ENCODE results near the gene OR9Q1.

Gene OR9Q1

DNA sequence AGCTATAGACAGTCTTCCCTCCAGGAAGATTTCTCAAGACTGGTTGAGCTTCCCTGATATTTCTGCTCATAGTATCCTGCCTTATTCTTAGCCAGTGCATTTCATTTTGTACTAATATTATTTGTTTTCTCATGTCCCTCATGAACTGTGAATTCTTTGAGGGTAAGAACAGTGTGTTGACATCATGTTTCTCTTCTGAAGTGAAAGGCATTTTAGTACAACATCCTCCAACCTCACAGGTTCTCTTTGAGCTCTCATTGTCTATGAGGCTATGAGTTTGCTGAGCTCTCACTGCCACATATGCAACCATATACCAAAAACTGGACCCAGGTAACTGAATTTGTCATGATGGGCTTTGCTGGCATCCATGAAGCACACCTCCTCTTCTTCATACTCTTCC, 7.0 kb downstream of the OR9Q1 start, which contains the start of gene OR6Q1:
Gene OR6Q1, plus strand, starts transcription at position 301 of the 400 bp plus-strand sequence. Its CDS starts 0 bp downstream, at position 301.
- Histone ChIP-seq H3K27me3 (ENCODE audit: control insufficient read depth in 1 of 2, insufficient read depth in 2 of 2, low read length in 2 of 2) (no peaks in the 10 kb centered on the region), H3K9ac (ENCODE audit: low read length in 2 of 2) (no peak within 1 kb of the TSS), H3K27ac (ENCODE audit: low read length) (no peak within 1 kb of the TSS), H3K9me3 (ENCODE audit: control insufficient read depth in 2 of 2, low read length in 2 of 2) (no peaks in the 10 kb centered on the region), H3K4me3 (ENCODE audit: low read length in 2 of 2) (no peak within 1 kb of the TSS), H3K36me3 (ENCODE audit: control insufficient read depth in 2 of 2, insufficient read depth in 2 of 2, low read length in 2 of 2) (no peaks in the 10 kb centered on the region), H3K4me1 (ENCODE audit: control insufficient read depth, insufficient read depth, low read length) (no peaks in the 10 kb centered on the region)

GRCh38 chr11:58034471-58034870, 10.8 kb downstream of the OR9Q1 start:
- Histone ChIP-seq H3K27me3 (ENCODE audit: control insufficient read depth in 1 of 2, insufficient read depth in 2 of 2, low read length in 2 of 2) (no peaks in the 10 kb centered on the region), H3K36me3 (ENCODE audit: control insufficient read depth in 2 of 2, insufficient read depth in 2 of 2, low read length in 2 of 2) (no peaks in the 10 kb centered on the region), H3K9me3 (ENCODE audit: control insufficient read depth in 2 of 2, low read length in 2 of 2) (no peaks in the 10 kb centered on the region), H3K4me1 (ENCODE audit: control insufficient read depth, insufficient read depth, low read length) (no peaks in the 10 kb centered on the region), H3K4me3 (ENCODE audit: low read length in 2 of 2) (no peak overlapping the region), H3K27ac (ENCODE audit: low read length) (no peak overlapping the region), H3K9ac (ENCODE audit: low read length in 2 of 2) (no peak overlapping the region)

- no peaks in the 10 kb centered on the region for H3K27me3 ChIP-seq (ENCODE audit: control insufficient read depth in 1 of 2, insufficient read depth in 2 of 2, low read length in 2 of 2)
- H3K4me3 ChIP-seq (ENCODE audit: low read length in 2 of 2): no peak overlapping the region
- no peaks in the 10 kb centered on the region for H3K36me3 ChIP-seq (ENCODE audit: control insufficient read depth in 2 of 2, insufficient read depth in 2 of 2, low read length in 2 of 2)
- no peak overlapping the region for H3K9ac ChIP-seq (ENCODE audit: low read length in 2 of 2)
- H3K9me3 ChIP-seq (ENCODE audit: control insufficient read depth in 2 of 2, low read length in 2 of 2): peaks cover 0 to 7% of the 10 kb centered on the region in 2 donors
- no peak overlapping the region for H3K27ac ChIP-seq (ENCODE audit: low read length)
- no peaks in the 10 kb centered on the region for H3K4me1 ChIP-seq (ENCODE audit: control insufficient read depth, insufficient read depth, low read length)
Observed at GRCh38 chr11:58039589-58039988, 15.9 kb downstream of the OR9Q1 start.

DNA sequence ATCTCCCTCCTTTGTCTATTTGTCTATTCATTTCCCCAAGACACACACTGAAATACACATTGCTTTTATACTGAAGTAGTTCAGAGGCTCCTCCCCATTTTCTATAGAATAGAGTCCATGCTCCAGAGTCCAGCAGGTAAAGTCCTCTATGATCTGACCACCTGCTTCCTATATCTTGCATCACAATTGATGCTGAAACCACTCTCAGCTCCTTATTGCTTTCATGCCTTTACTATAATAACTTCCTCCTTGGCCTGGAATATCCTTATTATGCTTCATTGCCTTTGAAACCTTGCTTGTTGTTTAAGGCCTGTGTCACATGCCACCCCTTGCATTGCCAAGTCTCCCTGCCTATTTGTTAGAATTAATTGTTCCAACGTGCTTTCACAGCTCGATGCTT, 19.7 kb downstream of the OR9Q1 start:
- no peaks in the 10 kb centered on the region for H3K36me3 ChIP-seq (ENCODE audit: control insufficient read depth in 2 of 2, insufficient read depth in 2 of 2, low read length in 2 of 2)
- H3K9me3 ChIP-seq (ENCODE audit: control insufficient read depth in 2 of 2, low read length in 2 of 2): peaks cover 0 to 7% of the 10 kb centered on the region in 2 donors
- H3K9ac ChIP-seq (ENCODE audit: low read length in 2 of 2): no peak overlapping the region
- H3K4me1 ChIP-seq (ENCODE audit: control insufficient read depth, insufficient read depth, low read length): no peaks in the 10 kb centered on the region
- H3K27ac ChIP-seq (ENCODE audit: low read length): no peak overlapping the region
- H3K4me3 ChIP-seq (ENCODE audit: low read length in 2 of 2): no peak overlapping the region
- no peaks in the 10 kb centered on the region for H3K27me3 ChIP-seq (ENCODE audit: control insufficient read depth in 1 of 2, insufficient read depth in 2 of 2, low read length in 2 of 2)

DNA sequence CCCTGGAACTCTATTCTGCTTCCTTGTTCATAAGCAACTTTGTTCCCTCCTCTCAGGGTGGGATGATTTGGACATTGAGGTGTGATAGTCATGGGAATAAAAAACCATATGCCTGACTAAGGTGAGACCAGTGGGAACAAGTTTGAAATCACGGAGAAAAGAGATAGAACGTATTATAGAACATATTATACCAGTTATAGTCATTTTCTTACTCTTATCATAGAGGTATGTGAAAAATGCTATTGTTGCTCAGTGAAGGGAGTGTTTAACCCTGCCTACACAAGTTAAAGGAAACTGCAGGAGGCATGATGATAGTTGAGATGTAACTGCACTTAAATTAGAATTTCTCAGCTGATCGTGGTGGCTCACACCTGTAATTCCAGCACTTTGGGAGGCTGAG, 22.6 kb downstream of the OR9Q1 start:
- Histone ChIP-seq H3K36me3 (ENCODE audit: control insufficient read depth in 2 of 2, insufficient read depth in 2 of 2, low read length in 2 of 2) (no peaks in the 10 kb centered on the region), H3K4me1 (ENCODE audit: control insufficient read depth, insufficient read depth, low read length) (no peaks in the 10 kb centered on the region), H3K4me3 (ENCODE audit: low read length in 2 of 2) (no peak overlapping the region), H3K9me3 (ENCODE audit: control insufficient read depth in 2 of 2, low read length in 2 of 2) (peaks cover 0 to 1% of the 10 kb centered on the region in 2 donors), H3K9ac (ENCODE audit: low read length in 2 of 2) (no peak overlapping the region), H3K27ac (ENCODE audit: low read length) (no peak overlapping the region), H3K27me3 (ENCODE audit: control insufficient read depth in 1 of 2, insufficient read depth in 2 of 2, low read length in 2 of 2) (no peaks in the 10 kb centered on the region)

GRCh38 chr11:58047818-58048217, 24.1 kb downstream of the OR9Q1 start:
- no peaks in the 10 kb centered on the region for H3K27me3 ChIP-seq (ENCODE audit: control insufficient read depth in 1 of 2, insufficient read depth in 2 of 2, low read length in 2 of 2)
- no peak overlapping the region for H3K27ac ChIP-seq (ENCODE audit: low read length)
- no peak overlapping the region for H3K9ac ChIP-seq (ENCODE audit: low read length in 2 of 2)
- no peaks in the 10 kb centered on the region for H3K9me3 ChIP-seq (ENCODE audit: control insufficient read depth in 2 of 2, low read length in 2 of 2)
- H3K4me3 ChIP-seq (ENCODE audit: low read length in 2 of 2): no peak overlapping the region
- H3K4me1 ChIP-seq (ENCODE audit: control insufficient read depth, insufficient read depth, low read length): no peaks in the 10 kb centered on the region
- no peaks in the 10 kb centered on the region for H3K36me3 ChIP-seq (ENCODE audit: control insufficient read depth in 2 of 2, insufficient read depth in 2 of 2, low read length in 2 of 2)

DNA sequence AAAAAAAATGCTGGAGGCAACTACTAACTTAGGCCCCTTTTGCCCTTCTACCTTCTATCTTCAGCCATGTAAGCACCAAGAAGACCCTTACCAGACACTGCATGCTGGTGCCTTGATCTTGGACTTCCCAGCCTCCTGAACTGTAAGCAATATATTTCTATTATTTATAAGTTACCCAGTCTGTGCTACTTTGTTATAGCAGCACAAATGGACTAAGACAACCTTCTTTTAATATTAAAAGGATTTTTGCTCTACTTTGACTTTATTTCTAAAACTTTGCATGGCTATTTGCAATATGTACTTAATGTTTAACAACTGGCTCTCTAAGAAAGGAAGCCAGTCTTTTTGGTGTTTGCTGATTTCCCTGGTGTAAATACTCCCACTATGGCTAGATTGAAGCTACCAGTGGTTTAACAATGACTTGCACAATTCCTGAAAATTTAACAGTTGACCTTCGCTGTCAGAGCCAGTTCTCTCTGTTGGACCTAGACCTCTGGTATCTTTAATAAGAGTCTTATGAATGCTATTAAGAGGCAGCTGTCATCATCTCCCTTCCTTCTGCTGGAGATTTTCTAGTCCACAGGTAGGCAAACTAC, 32.2 kb downstream of the OR9Q1 start:
- Histone ChIP-seq H3K27me3 (ENCODE audit: control insufficient read depth in 1 of 2, insufficient read depth in 2 of 2, low read length in 2 of 2) (no peaks in the 10 kb centered on the region), H3K4me1 (ENCODE audit: control insufficient read depth, insufficient read depth, low read length) (peaks cover 12% of the 10 kb centered on the region), H3K36me3 (ENCODE audit: control insufficient read depth in 2 of 2, insufficient read depth in 2 of 2, low read length in 2 of 2) (no peaks in the 10 kb centered on the region), H3K4me3 (ENCODE audit: low read length in 2 of 2) (no peak overlapping the region), H3K9me3 (ENCODE audit: control insufficient read depth in 2 of 2, low read length in 2 of 2) (no peaks in the 10 kb centered on the region), H3K9ac (ENCODE audit: low read length in 2 of 2) (no peak overlapping the region), H3K27ac (ENCODE audit: low read length) (no peak overlapping the region)

- Histone ChIP-seq H3K4me1 (ENCODE audit: control insufficient read depth, insufficient read depth, low read length) (peaks cover 12% of the 10 kb centered on the region), H3K4me3 (ENCODE audit: low read length in 2 of 2) (no peak overlapping the region), H3K9me3 (ENCODE audit: control insufficient read depth in 2 of 2, low read length in 2 of 2) (no peaks in the 10 kb centered on the region), H3K27ac (ENCODE audit: low read length) (no peak overlapping the region), H3K9ac (ENCODE audit: low read length in 2 of 2) (no peak overlapping the region), H3K36me3 (ENCODE audit: control insufficient read depth in 2 of 2, insufficient read depth in 2 of 2, low read length in 2 of 2) (no peaks in the 10 kb centered on the region), H3K27me3 (ENCODE audit: control insufficient read depth in 1 of 2, insufficient read depth in 2 of 2, low read length in 2 of 2) (no peaks in the 10 kb centered on the region)
Observed at GRCh38 chr11:58057481-58057880, 33.8 kb downstream of the OR9Q1 start.

DNA sequence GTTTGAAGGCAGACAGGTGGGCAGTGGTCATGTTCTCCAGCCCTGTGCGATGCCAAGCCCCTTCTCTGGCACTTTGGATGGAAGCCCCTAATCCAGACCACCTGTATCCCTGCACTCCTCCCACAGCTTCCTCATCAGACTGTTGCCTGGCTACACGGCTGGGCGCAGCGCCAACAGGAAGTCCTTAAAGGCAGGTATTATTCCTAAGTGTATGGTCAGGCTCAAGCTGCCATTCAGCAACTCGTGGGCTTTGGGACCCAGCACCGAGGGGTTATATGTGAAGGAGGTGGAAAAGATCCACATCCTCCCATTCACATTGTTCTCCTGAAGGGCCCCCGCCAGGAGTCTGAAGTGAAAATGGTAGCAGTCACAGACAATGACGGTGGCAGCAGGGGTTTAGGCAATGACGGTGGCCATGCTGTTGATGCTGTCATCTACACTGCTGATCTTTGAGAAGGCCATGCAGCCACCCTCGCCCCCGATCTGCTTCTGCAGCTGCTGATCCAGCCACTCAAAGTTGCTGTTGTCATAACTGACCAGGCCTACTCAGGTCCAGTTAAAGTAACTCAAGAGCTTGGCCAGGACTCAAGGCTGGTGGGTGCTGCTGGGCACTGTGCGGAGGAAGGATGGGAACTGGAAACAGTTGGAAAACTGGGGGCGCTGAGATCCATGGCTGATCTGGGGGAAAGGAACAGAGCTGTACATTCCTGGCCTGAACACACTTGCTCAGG, 34.8 kb downstream of the OR9Q1 start:
- H3K27me3 ChIP-seq (ENCODE audit: control insufficient read depth in 1 of 2, insufficient read depth in 2 of 2, low read length in 2 of 2): no peaks in the 10 kb centered on the region
- H3K4me1 ChIP-seq (ENCODE audit: control insufficient read depth, insufficient read depth, low read length): peaks cover 12% of the 10 kb centered on the region
- H3K36me3 ChIP-seq (ENCODE audit: control insufficient read depth in 2 of 2, insufficient read depth in 2 of 2, low read length in 2 of 2): no peaks in the 10 kb centered on the region
- no peak overlapping the region for H3K4me3 ChIP-seq (ENCODE audit: low read length in 2 of 2)
- H3K9ac ChIP-seq (ENCODE audit: low read length in 2 of 2): no peak overlapping the region
- H3K27ac ChIP-seq (ENCODE audit: low read length): no peak overlapping the region
- H3K9me3 ChIP-seq (ENCODE audit: control insufficient read depth in 2 of 2, low read length in 2 of 2): no peaks in the 10 kb centered on the region

DNA sequence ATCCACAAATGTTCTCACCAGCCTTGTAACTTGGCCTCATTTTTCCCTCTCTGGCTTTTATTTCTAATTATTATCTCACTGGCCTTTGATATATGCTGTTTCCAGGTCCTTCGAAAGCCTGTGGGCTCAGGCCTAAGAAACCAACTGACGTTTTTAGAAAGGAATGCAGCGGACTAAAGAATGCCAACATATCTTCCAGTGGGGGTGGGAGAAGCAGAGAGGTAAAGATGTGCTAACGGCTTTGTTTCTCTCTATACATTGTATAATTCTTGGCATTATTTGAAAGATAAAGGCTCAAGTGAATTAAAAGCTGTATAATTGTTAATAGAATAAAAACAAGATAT, 35.3 kb downstream of the OR9Q1 start:
- no peak overlapping the region for H3K4me3 ChIP-seq (ENCODE audit: low read length in 2 of 2)
- H3K9ac ChIP-seq (ENCODE audit: low read length in 2 of 2): no peak overlapping the region
- H3K27me3 ChIP-seq (ENCODE audit: control insufficient read depth in 1 of 2, insufficient read depth in 2 of 2, low read length in 2 of 2): no peaks in the 10 kb centered on the region
- H3K9me3 ChIP-seq (ENCODE audit: control insufficient read depth in 2 of 2, low read length in 2 of 2): no peaks in the 10 kb centered on the region
- no peaks in the 10 kb centered on the region for H3K36me3 ChIP-seq (ENCODE audit: control insufficient read depth in 2 of 2, insufficient read depth in 2 of 2, low read length in 2 of 2)
- H3K4me1 ChIP-seq (ENCODE audit: control insufficient read depth, insufficient read depth, low read length): peaks cover 12% of the 10 kb centered on the region
- H3K27ac ChIP-seq (ENCODE audit: low read length): no peak overlapping the region

DNA sequence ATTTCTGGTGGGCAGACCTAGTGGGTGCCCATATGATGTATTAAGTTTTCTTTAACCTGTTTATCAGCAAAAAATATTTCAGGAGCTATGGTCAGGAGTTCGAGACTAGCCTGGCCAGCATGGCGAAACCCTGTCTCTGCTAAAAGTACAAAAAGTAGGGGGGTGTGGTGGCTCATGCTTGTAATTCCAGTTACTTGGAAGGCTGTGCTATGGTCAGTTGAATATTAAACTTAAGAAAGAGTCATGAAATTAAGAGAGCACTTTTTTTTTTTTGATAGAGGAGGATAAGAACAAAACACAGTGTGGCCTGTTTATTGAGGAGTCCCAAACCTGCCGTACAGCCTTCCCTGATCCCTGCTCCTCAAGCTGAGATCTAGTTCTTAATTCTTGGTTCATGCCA, 36.9 kb downstream of the OR9Q1 start:
- H3K4me1 ChIP-seq (ENCODE audit: control insufficient read depth, insufficient read depth, low read length): peaks cover 12% of the 10 kb centered on the region
- no peak overlapping the region for H3K4me3 ChIP-seq (ENCODE audit: low read length in 2 of 2)
- H3K27me3 ChIP-seq (ENCODE audit: control insufficient read depth in 1 of 2, insufficient read depth in 2 of 2, low read length in 2 of 2): no peaks in the 10 kb centered on the region
- no peaks in the 10 kb centered on the region for H3K9me3 ChIP-seq (ENCODE audit: control insufficient read depth in 2 of 2, low read length in 2 of 2)
- no peak overlapping the region for H3K9ac ChIP-seq (ENCODE audit: low read length in 2 of 2)
- no peak overlapping the region for H3K27ac ChIP-seq (ENCODE audit: low read length)
- no peaks in the 10 kb centered on the region for H3K36me3 ChIP-seq (ENCODE audit: control insufficient read depth in 2 of 2, insufficient read depth in 2 of 2, low read length in 2 of 2)
